MM.1S (cell line): Measurements from ENCODE around the gene MRPL46.

ENCODE experiments used
- EZH2 ChIP-seq: fragments of 300-600 bp; sonication (generic); optimal IDR thresholded peaks from 2 replicates; pipeline ENCODE3; 2017; ENCODE audit warnings: low read depth, mild to moderate bottlenecking, antibody characterized with exemption, low read length, mixed read lengths
- EZH2phosphoT487 ChIP-seq: fragments of 300-600 bp; sonication (generic); IDR thresholded peaks from 2 replicates; pipeline ENCODE4 v1.6.1; 2018; ENCODE audit warnings: antibody characterized with exemption, low read length
- TF ChIP-seq, protein P1 (sequence below): fragments of 300-600 bp; sonication (generic); IDR thresholded peaks from 2 replicates; pipeline ENCODE4 v1.5.1; 2016; ENCODE audit warnings: antibody characterized with exemption, low read length, mixed read lengths

GRCh38 chr15:88489321-88489720 is 22.1 kb upstream of the MRPL46 start:
- TF ChIP-seq, protein P1, sequence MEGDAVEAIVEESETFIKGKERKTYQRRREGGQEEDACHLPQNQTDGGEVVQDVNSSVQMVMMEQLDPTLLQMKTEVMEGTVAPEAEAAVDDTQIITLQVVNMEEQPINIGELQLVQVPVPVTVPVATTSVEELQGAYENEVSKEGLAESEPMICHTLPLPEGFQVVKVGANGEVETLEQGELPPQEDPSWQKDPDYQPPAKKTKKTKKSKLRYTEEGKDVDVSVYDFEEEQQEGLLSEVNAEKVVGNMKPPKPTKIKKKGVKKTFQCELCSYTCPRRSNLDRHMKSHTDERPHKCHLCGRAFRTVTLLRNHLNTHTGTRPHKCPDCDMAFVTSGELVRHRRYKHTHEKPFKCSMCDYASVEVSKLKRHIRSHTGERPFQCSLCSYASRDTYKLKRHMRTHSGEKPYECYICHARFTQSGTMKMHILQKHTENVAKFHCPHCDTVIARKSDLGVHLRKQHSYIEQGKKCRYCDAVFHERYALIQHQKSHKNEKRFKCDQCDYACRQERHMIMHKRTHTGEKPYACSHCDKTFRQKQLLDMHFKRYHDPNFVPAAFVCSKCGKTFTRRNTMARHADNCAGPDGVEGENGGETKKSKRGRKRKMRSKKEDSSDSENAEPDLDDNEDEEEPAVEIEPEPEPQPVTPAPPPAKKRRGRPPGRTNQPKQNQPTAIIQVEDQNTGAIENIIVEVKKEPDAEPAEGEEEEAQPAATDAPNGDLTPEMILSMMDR, result no peak
- TF ChIP-seq EZH2, result no peak
- TF ChIP-seq EZH2phosphoT487, result no peak
